GM12865 (cell line): Measurements from ENCODE around the gene IP6K2.

Source experiments
- DNase-seq: peaks from one replicate; pipeline ENCODE4 v3.0.0; 2010; ENCODE audit warnings: low read depth
- H3K4me3 ChIP-seq: 2 replicates; pipeline ENCODE4 v1.5.1; 2011; ENCODE audit warnings: mild to moderate bottlenecking, low read depth, low read length, control low read depth
- TF ChIP-seq, protein P1 (sequence below): IDR thresholded peaks from 2 replicates; pipeline ENCODE4 v1.5.1; 2011; ENCODE audit warnings: low read length, control low read depth, low read depth, inconsistent platforms; ENCODE audit not compliant: insufficient read depth; ENCODE audit errors: missing control alignments

Gene IP6K2

DNA sequence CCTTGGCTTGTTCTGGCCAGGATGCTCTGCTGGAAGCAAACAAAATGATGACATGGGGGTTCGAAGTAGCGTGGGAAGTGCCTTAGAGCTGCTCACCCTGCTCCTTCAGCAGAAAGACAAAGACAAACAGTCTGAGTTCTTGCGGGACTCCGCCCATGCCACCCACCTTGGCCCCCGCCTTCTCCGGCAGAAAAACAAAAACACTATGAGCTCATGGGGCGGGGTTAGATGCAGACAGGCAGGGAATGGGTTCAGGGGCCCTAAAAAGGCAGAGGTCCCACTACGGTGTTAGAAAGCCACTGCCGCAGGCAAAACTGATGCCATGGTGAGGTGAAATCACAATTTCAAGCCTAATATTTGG lies 21.6 kb downstream of the IP6K2 start:
- no peak overlapping the region for H3K4me3 ChIP-seq
- DNase-seq = no peak
- TF ChIP-seq, protein P1, sequence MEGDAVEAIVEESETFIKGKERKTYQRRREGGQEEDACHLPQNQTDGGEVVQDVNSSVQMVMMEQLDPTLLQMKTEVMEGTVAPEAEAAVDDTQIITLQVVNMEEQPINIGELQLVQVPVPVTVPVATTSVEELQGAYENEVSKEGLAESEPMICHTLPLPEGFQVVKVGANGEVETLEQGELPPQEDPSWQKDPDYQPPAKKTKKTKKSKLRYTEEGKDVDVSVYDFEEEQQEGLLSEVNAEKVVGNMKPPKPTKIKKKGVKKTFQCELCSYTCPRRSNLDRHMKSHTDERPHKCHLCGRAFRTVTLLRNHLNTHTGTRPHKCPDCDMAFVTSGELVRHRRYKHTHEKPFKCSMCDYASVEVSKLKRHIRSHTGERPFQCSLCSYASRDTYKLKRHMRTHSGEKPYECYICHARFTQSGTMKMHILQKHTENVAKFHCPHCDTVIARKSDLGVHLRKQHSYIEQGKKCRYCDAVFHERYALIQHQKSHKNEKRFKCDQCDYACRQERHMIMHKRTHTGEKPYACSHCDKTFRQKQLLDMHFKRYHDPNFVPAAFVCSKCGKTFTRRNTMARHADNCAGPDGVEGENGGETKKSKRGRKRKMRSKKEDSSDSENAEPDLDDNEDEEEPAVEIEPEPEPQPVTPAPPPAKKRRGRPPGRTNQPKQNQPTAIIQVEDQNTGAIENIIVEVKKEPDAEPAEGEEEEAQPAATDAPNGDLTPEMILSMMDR = no peak

DNA sequence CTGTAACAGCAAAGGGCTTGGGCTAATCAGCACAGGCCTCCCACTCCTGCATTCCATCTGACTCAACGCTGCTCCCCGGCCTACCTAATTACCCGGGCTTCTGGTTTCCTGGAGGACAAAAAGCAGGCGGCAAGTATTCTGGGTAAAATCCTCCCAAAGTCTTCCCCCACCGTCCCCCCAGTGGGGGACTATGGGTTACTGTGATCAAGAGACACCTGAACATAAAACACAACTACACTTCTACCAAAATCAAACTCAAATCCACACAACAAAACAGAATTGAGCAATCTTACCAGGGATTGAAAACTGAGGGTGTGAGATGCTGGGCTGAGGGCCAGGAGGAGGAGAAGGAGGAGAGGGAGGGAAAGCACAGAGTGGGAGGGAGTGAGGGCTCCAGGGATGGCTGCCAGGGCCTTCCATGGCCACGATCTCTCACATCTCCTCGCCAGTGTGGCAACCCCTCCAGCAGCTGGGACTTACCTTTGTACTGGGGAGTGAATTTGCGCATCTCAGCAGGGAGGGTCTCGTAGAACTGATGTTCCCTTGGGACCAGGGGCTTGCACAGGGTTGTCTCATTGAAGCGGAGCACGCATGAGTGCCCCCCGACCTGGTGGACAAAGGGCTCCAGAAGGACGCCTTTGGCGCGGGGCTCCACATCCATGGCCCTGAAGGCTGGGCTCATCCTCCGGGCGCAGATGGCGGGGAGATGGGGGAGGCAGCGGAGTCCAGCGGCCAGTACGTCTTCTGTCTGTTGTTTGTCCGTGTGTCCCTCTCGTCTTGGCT lies 22.2 kb downstream of the IP6K2 start:
- DNase-seq = no peak
- TF ChIP-seq, protein P1 = no peak
- no peak overlapping the region for H3K4me3 ChIP-seq

DNA sequence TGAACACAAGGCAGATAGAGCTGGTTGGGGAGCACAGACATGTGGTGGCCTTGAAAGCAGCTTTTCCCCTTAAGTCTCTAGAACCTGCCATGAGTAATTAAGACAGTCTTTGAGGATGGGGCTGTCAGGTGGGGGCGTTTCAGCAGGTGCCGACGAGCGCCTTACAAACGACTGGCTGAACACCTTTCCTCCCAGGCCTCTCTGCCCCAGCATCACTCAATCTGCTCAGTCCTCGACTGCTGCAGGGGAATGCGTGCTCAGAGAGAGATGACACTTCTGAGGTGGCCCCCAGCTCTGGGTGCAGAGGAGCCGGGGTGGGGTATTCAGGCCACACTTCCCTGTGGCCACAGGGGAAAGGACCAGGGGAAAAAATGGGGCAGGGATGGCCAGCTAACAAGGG lies 23.2 kb downstream of the IP6K2 start:
- no peak overlapping the region for H3K4me3 ChIP-seq
- no peak for DNase-seq
- TF ChIP-seq, protein P1 = no peak

DNA sequence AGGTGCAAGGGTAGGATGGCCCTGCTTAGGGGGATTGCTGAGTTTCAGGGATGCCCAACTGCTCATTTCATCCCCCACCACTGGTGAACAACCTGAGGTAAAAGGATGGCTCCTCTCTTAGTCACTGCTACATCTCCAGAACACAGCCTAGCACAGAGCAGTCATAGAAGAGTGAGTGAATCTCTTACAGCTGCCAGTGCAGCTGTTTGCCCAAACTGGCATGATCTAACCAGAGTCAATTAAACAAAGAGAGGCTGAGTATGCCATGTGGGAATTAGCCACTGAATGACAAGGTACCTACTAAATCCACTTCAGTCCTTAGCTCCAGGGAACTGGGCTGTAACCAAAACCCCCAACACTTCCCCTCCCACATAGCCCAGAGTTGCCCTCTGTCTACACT lies 24.5 kb downstream of the IP6K2 start:
- TF ChIP-seq, protein P1 = no peak
- no peak for DNase-seq
- no peak overlapping the region for H3K4me3 ChIP-seq

DNA sequence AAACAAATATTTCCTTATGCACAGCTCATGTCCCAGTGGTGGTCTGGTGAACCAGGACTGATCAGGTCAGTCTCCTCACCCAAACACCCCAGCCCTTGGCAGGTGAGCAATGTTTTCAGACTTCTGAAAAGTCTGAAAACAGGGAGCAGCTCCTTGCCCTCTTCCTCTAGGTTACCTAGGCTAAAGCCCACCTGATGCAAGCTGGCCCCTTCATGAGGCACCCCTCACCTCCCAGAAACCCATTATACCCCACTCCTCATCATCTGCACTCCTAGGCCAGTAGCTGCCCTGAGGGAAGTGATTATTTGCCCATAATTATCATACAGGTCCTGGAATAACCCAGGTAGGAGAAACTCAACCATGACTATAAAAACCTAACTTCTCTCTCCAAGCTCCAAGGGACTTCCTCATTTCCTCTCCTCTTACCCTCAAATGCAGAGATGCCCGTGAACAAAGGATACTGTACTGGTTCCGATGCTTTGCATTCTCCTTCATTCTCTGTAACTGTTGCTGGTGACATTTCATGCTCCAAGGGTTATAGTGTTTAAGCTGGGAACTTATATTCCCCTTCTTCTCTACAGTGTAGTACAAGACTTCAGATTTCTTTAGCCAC lies 26.1 kb downstream of the IP6K2 start:
- TF ChIP-seq, protein P1 = no peak
- H3K4me3 ChIP-seq = no peak overlapping the region
- no peak for DNase-seq

DNA sequence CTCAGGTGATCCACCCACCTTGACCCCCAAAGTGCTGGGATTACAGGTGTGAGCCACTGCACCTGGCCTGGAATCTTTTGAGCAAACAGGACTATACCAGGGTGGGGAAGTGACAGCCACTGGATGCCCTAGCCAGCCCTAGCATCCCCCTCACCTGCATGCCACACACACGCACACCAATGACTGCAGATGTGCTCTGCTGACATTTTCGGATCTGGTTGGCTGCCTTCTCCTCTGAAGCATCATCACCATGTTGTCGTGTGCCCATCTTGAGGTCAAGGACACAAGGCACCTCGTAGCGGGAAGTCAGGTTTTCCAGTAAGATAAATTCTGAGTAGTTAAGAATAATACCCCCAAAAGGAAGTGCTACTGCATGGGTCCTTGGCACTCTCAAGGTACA lies 27.6 kb downstream of the IP6K2 start:
- TF ChIP-seq, protein P1 = no peak
- H3K4me3 ChIP-seq = no peak overlapping the region
- DNase-seq = no peak

DNA sequence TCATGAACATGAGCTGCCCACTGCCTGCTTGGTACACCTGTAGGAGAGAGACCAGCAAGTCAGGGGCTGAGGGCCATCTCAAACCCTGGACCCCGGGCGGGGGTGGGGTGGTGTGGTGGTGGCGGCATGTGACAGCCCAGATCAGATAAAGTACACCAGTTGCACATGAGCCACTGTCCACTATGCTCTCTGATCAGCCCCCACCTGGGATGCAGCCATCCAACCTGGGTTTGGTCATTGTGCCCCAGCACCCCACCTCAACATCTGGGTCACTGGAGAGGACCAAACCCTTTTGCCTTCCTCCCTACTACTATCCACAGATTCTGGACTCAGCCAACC lies 28.3 kb downstream of the IP6K2 start:
- no peak overlapping the region for H3K4me3 ChIP-seq
- TF ChIP-seq, protein P1 = no peak

More for the DNA sequence above, 28.3 kb downstream of the IP6K2 start:
- DNase-seq = no peak
